B cell (primary cell): ENCODE data around the gene BMP7. TPM values are rescaled to one million over a fixed set of nuclear protein-coding genes. Genes with fewer than 3 reads are reported as not detected.

Source experiments
- ATAC-seq: fragments of 200-7000 bp; cut with Tn5 transposase; one replicate; pipeline ENCODE4 v1.10.0; 2021; ENCODE audit warnings: low read depth, mild to moderate bottlenecking, moderate number of reproducible peaks, moderate library complexity
- CTCF ChIA-PET: fragments of 350-600 bp; sonication (Branson Sonifier 250); formaldehyde crosslinking; loops from one replicate; lab custom pipeline; 2021; ENCODE audit warnings: antibody characterized with exemption, inconsistent platforms; lab: Charles Lee
- POLR2A ChIA-PET: fragments of 350-600 bp; sonication (Branson Sonifier 250); formaldehyde crosslinking; loops from one replicate; lab custom pipeline; 2021; ENCODE audit warnings: antibody characterized with exemption; lab: Charles Lee
- DNase-seq: peaks from one replicate; pipeline ENCODE4 v3.0.0; 2013
- H2AFZ ChIP-seq: 2 replicates; pipeline ENCODE4 v1.6.1; 2012; ENCODE audit warnings: mild to moderate bottlenecking, low read depth, low read length; ENCODE audit not compliant: insufficient read depth, poor library complexity, severe bottlenecking
- H3K27ac ChIP-seq, 2 donors: 1 replicate in 1 of 2; 2 replicates in 1 of 2; pipeline ENCODE4 v1.5.1; 2012 to 2013; ENCODE audit warnings: low read length in 2 of 2, mild to moderate bottlenecking in 2 of 2, moderate library complexity in 1 of 2
- H3K27me3 ChIP-seq, 4 experiments: fragments of 200-600 bp in 1 of 4; sonication (generic) in 1 of 4; replicated peaks in 1 of 4; 1 replicate in 2 of 4; 2 replicates in 2 of 4; pipeline versions ENCODE4 v1.6.1 to v1.7.0; 2013 to 2016; ENCODE audit warnings: low read length in 3 of 4, mild to moderate bottlenecking in 2 of 4, mixed read lengths in 1 of 4, moderate library complexity in 1 of 4; ENCODE audit not compliant: insufficient read depth in 4 of 4, control insufficient read depth in 3 of 4; ENCODE audit errors: control extremely low read depth in 1 of 4
- H3K36me3 ChIP-seq, 2 experiments: replicated peaks in 1 of 2; 1 replicate in 1 of 2; 2 replicates in 1 of 2; pipeline versions ENCODE4 v1.6.1 to v1.7.1; 2013; ENCODE audit warnings: low read length in 1 of 2; ENCODE audit not compliant: insufficient read depth in 2 of 2, control insufficient read depth in 1 of 2; ENCODE audit errors: control extremely low read depth in 1 of 2, extremely low read depth in 1 of 2
- H3K4me1 ChIP-seq, 2 donors: fragments of 200-600 bp in 1 of 2; sonication (generic) in 1 of 2; 1 replicate in 1 of 2; 2 replicates in 1 of 2; pipeline versions ENCODE4 v1.5.1 to v1.6.1; 2013 to 2017; ENCODE audit warnings: low read length in 2 of 2; ENCODE audit not compliant: control insufficient read depth in 2 of 2, insufficient read depth in 2 of 2
- H3K4me2 ChIP-seq: replicated peaks from 2 replicates; pipeline ENCODE3; 2012; ENCODE audit warnings: mild to moderate bottlenecking, low read depth, low read length; ENCODE audit not compliant: poor library complexity, severe bottlenecking
- H3K4me3 ChIP-seq, 5 experiments: fragments of 200-600 bp in 1 of 5; sonication (generic) in 1 of 5; 1 replicate in 3 of 5; 2 replicates in 2 of 5; pipeline versions ENCODE4 v1.5.1 to v1.7.0; 2011 to 2016; ENCODE audit warnings: low read length in 4 of 5, mild to moderate bottlenecking in 4 of 5, low read depth in 2 of 5, control low read depth in 1 of 5, moderate library complexity in 1 of 5; ENCODE audit not compliant: insufficient read depth in 1 of 5; ENCODE audit errors: control extremely low read depth in 1 of 5, extremely low read depth in 1 of 5
- H3K79me2 ChIP-seq: fragments of 200-600 bp; sonication (generic); one replicate; pipeline ENCODE4 v1.6.0; 2016; ENCODE audit warnings: low read length; ENCODE audit not compliant: control insufficient read depth, insufficient read depth
- H3K9ac ChIP-seq: fragments of 200-600 bp; sonication (generic); 2 replicates; pipeline ENCODE4 v1.6.1; 2017; ENCODE audit warnings: mild to moderate bottlenecking, low read length, moderate library complexity
- H3K9me3 ChIP-seq, 3 donors: one replicate each; pipeline versions ENCODE4 v1.6.1 to v1.7.1; 2013; ENCODE audit warnings: low read length in 2 of 3; ENCODE audit not compliant: control insufficient read depth in 2 of 3, insufficient read depth in 1 of 3; ENCODE audit errors: control extremely low read depth in 1 of 3
- H4K20me1 ChIP-seq: 2 replicates; pipeline ENCODE4 v1.6.0; 2012; ENCODE audit warnings: mild to moderate bottlenecking, low read length; ENCODE audit not compliant: insufficient read depth, control insufficient read depth, poor library complexity, severe bottlenecking
- H3K27ac Mint-ChIP-seq: one replicate; pipeline ENCODE4 v1.8.0; 2021; ENCODE audit warnings: mixed read lengths
- H3K27me3 Mint-ChIP-seq: one replicate; pipeline ENCODE4 v1.8.0; 2021; ENCODE audit warnings: mixed read lengths
- H3K4me1 Mint-ChIP-seq: one replicate; pipeline ENCODE4 v1.8.0; 2021; ENCODE audit warnings: mixed read lengths
- H3K4me3 Mint-ChIP-seq: one replicate; pipeline ENCODE4 v1.8.0; 2021; ENCODE audit warnings: mixed read lengths
- H3K9me3 Mint-ChIP-seq: one replicate; pipeline ENCODE4 v1.8.0; 2022; ENCODE audit warnings: mixed read lengths; ENCODE audit not compliant: insufficient read depth
- EZH2 ChIP-seq: IDR thresholded peaks from 2 replicates; pipeline ENCODE4 v1.6.1; 2012; ENCODE audit warnings: borderline replicate concordance, low read depth, mild to moderate bottlenecking, moderate library complexity, low read length; ENCODE audit not compliant: insufficient read depth, poor library complexity, severe bottlenecking
- WGBS: methylation state at CpG from one replicate; pipeline ENCODE4 v1.1.5; 2013; ENCODE audit warnings: missing lambda C conversion rate; ENCODE audit not compliant: insufficient coverage; 5-methylcytosine and 5-hydroxymethylcytosine counted together
- intact Hi-C: fragments of 100-400 bp; cut with micrococcal nuclease; formaldehyde crosslinking; loops from one replicate; pipeline ENCODE4 v1.10.0; 2022
- polyA plus RNA-seq: library from polyadenylated mRNA; depleted of rRNA; stranded (reverse); fragments of >200 nt; gene quantifications from 2 replicates; pipeline ENCODE4 v1.2.3, GENCODE V29; 2012
- total RNA-seq, 2 donors: library from RNA; stranded (reverse); fragments of 120-200 nt in 1 of 2; gene quantifications; 1 replicate in 1 of 2; 2 replicates in 1 of 2; pipeline versions ENCODE4 v1.2.3 to v1.2.4, GENCODE V29; 2013 to 2022
- TF ChIP-seq, protein P1 (sequence below): fragments of 200-600 bp; IDR thresholded peaks from one replicate; pipeline ENCODE4 v1.8.0; 2022; ENCODE audit warnings: antibody characterized with exemption, mild to moderate bottlenecking

BMP7 gene
- total and polyA plus RNA-seq, 2 donors (not counting 1 experiment from before 2014, with no cell fraction given), result not detected

DNA sequence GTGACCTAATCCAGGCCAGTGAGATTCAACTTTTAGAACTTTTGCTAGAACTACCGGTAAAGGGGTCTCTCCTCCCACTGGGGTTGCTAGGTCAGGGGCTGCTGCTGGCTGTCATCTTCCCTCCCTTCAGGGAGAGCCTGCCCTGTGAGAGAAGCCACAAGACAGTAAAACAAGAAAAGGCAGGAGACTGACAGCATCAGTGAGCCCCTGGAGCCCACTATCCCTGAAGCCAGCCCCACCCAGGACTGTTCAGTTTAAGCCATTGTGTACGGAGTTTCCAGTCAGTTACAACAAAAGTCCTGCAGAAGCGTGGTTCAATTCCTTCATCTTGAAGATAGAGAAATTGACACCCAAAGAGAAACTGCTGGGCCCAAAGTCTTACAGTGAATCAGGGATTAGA lies 7.9 kb upstream of the BMP7 start:
- 81% methylated on average over 2 of the region's 3 CpGs for WGBS
- no peak for TF ChIP-seq EZH2
- TF ChIP-seq, protein P1, sequence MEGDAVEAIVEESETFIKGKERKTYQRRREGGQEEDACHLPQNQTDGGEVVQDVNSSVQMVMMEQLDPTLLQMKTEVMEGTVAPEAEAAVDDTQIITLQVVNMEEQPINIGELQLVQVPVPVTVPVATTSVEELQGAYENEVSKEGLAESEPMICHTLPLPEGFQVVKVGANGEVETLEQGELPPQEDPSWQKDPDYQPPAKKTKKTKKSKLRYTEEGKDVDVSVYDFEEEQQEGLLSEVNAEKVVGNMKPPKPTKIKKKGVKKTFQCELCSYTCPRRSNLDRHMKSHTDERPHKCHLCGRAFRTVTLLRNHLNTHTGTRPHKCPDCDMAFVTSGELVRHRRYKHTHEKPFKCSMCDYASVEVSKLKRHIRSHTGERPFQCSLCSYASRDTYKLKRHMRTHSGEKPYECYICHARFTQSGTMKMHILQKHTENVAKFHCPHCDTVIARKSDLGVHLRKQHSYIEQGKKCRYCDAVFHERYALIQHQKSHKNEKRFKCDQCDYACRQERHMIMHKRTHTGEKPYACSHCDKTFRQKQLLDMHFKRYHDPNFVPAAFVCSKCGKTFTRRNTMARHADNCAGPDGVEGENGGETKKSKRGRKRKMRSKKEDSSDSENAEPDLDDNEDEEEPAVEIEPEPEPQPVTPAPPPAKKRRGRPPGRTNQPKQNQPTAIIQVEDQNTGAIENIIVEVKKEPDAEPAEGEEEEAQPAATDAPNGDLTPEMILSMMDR, result no peak
- Histone ChIP-seq H3K36me3 (no peaks in the 10 kb centered on the region), H4K20me1 (no peaks in the 10 kb centered on the region), H3K27me3 (peaks cover 0 to 5% (median 0%) of the 10 kb centered on the region in 4 experiments), H3K9me3 (peaks cover 0 to 4% (median 0%) of the 10 kb centered on the region in 3 donors), H3K27ac (no peak overlapping the region), H3K4me3 (no peak overlapping the region), H3K9ac (no peak overlapping the region), H3K4me1 (no peaks in the 10 kb centered on the region), H3K4me2 (no peak overlapping the region), H2AFZ (no peak overlapping the region), H3K79me2 (no peaks in the 10 kb centered on the region)
- Mint-ChIP-seq H3K4me3 (no peak overlapping the region), H3K27me3 (peaks cover 59% of the 10 kb centered on the region), H3K9me3 (no peaks in the 10 kb centered on the region), H3K27ac (no peak overlapping the region), H3K4me1 (no peaks in the 10 kb centered on the region)
- POLR2A ChIA-PET, result no interaction called here
- no peak for ATAC-seq
- CTCF ChIA-PET, result no interaction called here
- intact Hi-C loops, result no loop called here
- DNase-seq, result no peak

DNA sequence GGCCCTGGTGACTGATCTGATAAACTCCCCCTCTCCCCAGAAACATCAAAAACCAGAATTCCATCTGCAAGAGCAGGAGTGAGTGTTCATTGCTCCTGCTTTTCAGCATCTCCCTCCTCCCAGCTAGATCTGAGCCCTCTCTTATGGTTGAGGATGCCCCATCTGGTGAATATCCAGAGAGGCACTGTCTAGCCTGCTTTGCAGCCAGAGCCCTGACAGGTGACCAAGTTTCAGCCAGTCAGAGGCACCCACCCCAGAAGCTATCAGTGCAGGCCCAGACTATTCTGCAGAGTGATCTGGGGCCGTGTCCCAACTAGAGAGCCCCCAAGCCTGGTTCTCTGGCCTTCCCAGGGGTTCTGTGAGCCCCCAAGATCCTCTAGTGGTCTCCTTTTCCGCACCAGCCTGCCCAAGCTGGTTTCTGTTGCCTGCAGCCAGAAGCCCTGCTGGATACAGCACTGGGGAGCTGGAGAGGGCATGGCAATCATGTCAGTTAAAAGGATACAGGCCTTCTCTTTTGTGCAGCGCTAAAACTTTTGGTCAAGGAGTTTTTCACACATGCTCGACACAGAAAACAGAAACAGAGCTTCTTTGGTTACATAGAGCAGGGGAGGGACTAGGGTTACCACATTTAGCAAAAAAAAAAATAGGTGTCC lies 6.6 kb upstream of the BMP7 start:
- no peaks in the 10 kb centered on the region for H3K4me1 Mint-ChIP-seq
- Histone ChIP-seq H3K27me3 (peaks cover 0 to 11% (median 0%) of the 10 kb centered on the region in 4 experiments), H3K36me3 (no peaks in the 10 kb centered on the region), H3K4me2 (no peak overlapping the region), H3K27ac (no peak overlapping the region), H3K79me2 (no peaks in the 10 kb centered on the region), H4K20me1 (no peaks in the 10 kb centered on the region), H3K4me1 (no peaks in the 10 kb centered on the region), H2AFZ (no peak overlapping the region), H3K9ac (no peak overlapping the region), H3K9me3 (peaks cover 0 to 4% (median 0%) of the 10 kb centered on the region in 3 donors), H3K4me3 (no peak overlapping the region)
- peaks cover 61% of the 10 kb centered on the region for H3K27me3 Mint-ChIP-seq
- no peak for DNase-seq
- CTCF ChIA-PET, result no interaction called here
- no peak overlapping the region for H3K4me3 Mint-ChIP-seq
- intact Hi-C loops, result no loop called here
- no peak overlapping the region for H3K27ac Mint-ChIP-seq
- POLR2A ChIA-PET, result no interaction called here
- TF ChIP-seq EZH2, result no peak
- TF ChIP-seq, protein P1, result no peak
- no peak for ATAC-seq
- no peaks in the 10 kb centered on the region for H3K9me3 Mint-ChIP-seq
- WGBS, result 64% methylated on average over 3 of the region's 4 CpGs
